Stimulated activated CD4-positive, alpha-beta T cell treated with anti-CD3 and anti-CD28 coated beads, Interleukin-4, amount 100 ng/mL, for 1 hour (primary cell): Measurements from ENCODE around the gene REM2.
"Not testable (repeated sequence)": the region's sequence is repeated elsewhere in the genome, so short reads cannot be mapped to it uniquely, and the experiment has no call there.

Experiments
- DNase-seq: peaks from one replicate; pipeline ENCODE4 v3.0.0-alpha.2; 2020

Gene REM2

GRCh38 chr14:22849212-22849819 is 33.7 kb upstream of the REM2 start:
- DNase-seq: no peak

GRCh38 chr14:22850944-22851764 is 31.9 kb upstream of the REM2 start:
- no peak for DNase-seq

- not testable (repeated sequence) for DNase-seq
Observed at GRCh38 chr14:22852178-22852577, 30.8 kb upstream of the REM2 start.

GRCh38 chr14:22852599-22852939 is 30.5 kb upstream of the REM2 start:
- no peak for DNase-seq

GRCh38 chr14:22852940-22853767 is 29.9 kb upstream of the REM2 start:
- DNase-seq: peak; percentile 93

- DNase-seq: not testable (repeated sequence)
Observed at GRCh38 chr14:22854296-22854695, 28.7 kb upstream of the REM2 start.

GRCh38 chr14:22854963-22855724 is 27.9 kb upstream of the REM2 start:
- no peak for DNase-seq

GRCh38 chr14:22856428-22856827 is 26.6 kb upstream of the REM2 start:
- DNase-seq: no peak

- DNase-seq: not testable (repeated sequence)
Observed at GRCh38 chr14:22860377-22860776, 22.6 kb upstream of the REM2 start.

GRCh38 chr14:22861651-22862050 is 21.4 kb upstream of the REM2 start:
- no peak for DNase-seq

- DNase-seq: no peak
Observed at GRCh38 chr14:22864979-22865378, 18.0 kb upstream of the REM2 start.

GRCh38 chr14:22865424-22866405 is 17.3 kb upstream of the REM2 start:
- no peak for DNase-seq

GRCh38 chr14:22866874-22867273 is 16.1 kb upstream of the REM2 start:
- DNase-seq: no peak

GRCh38 chr14:22870811-22871223 is 12.2 kb upstream of the REM2 start:
- no peak for DNase-seq

GRCh38 chr14:22871224-22872032 is 11.6 kb upstream of the REM2 start, which contains the start of gene LRP10:
Gene LRP10, plus strand, starts transcription at chr14:22871740. Its CDS starts 564 bp downstream, at chr14:22872304.
- DNase-seq: peak; percentile 78

GRCh38 chr14:22872033-22872832 is 10.8 kb upstream of the REM2 start:
- DNase-seq: peak; percentile 74

- no peak for DNase-seq
Observed at GRCh38 chr14:22872833-22873520, 10.0 kb upstream of the REM2 start.

GRCh38 chr14:22875003-22875747 is 7.8 kb upstream of the REM2 start:
- no peak for DNase-seq
